WTC11 (cell line): ENCODE data around the gene MAEA. TPM values are rescaled to one million over a fixed set of nuclear protein-coding genes. Genes with fewer than 3 reads are reported as not detected.

ENCODE experiments used
- total RNA-seq: library from RNA; stranded (reverse); gene quantifications from 3 replicates; pipeline ENCODE4 v1.2.3, GENCODE V29; 2021

The MAEA gene
- total RNA-seq, 1 experiment from 2014 or later = 86.9 TPM

Other genes starting within 250 kb of the MAEA start
- 1.0 to 2.9 TPM (median 2.7 TPM) in 3 replicates for gene RNF212, start 176.3 kb upstream of the MAEA start, total RNA-seq
- 4.9 to 6.6 TPM (median 5.3 TPM) in 3 replicates for gene SPON2, start 117.3 kb upstream of the MAEA start, total RNA-seq
- gene CTBP1, start 40.8 kb upstream of the MAEA start, total RNA-seq = 143 to 167 TPM (median 159 TPM) in 3 replicates
- gene UVSSA, start 57.3 kb downstream of the MAEA start, total RNA-seq = 36.9 to 41.5 TPM (median 40.4 TPM) in 3 replicates
- gene NKX1-1, start 116.6 kb downstream of the MAEA start, total RNA-seq = not detected in 3 replicates